Measurements from ENCODE around the gene LONP2. TPM values are rescaled to one million over a fixed set of nuclear protein-coding genes. Genes with fewer than 3 reads are reported as not detected.

Gene LONP2
- total RNA-seq: 36.8 and 40.4 TPM in 2 replicates

GRCh38 chr16:48244080-48244862 is at the start of gene LONP2:
LONP2 (plus strand) TSS chr16:48244300; CDS start chr16:48244389, 89 bp downstream.

GRCh38 chr16:48247311-48247710 is 3.2 kb downstream of the LONP2 start, which contains the start of gene ABCC11:
ABCC11 (minus strand) TSS chr16:48247539; CDS start chr16:48231921, 15,618 bp downstream.

GRCh38 chr16:48385253-48386150 is 141.4 kb downstream of the LONP2 start, which contains the start of gene SIAH1:
SIAH1 (minus strand) TSS chr16:48385413; CDS start chr16:48362428, 22,985 bp downstream.

Other genes with a start within 250 kb of the LONP2 start
- 0.10 and 0.12 TPM in 2 replicates for gene ABCC12, start 88.3 kb upstream of the LONP2 start, total RNA-seq
- 2.6 TPM in 1 of 2 replicates, not detected in the other for gene ABCC11, start 3.2 kb downstream of the LONP2 start, total RNA-seq
- 17.2 and 20.0 TPM in 2 replicates for gene SIAH1, start 141.1 kb downstream of the LONP2 start, total RNA-seq

All from cardiac ventricle fibroblast (primary cell).